Activated naive CD8-positive, alpha-beta T cell treated with anti-CD3 and anti-CD28 coated beads, Interleukin-2, amount 10 ng/mL, durations not matched to agents 7 days and 5 days (primary cell): ENCODE data around the gene GRIN2A. TPM values are rescaled to one million over a fixed set of nuclear protein-coding genes. Genes with fewer than 3 reads are reported as not detected.

ENCODE experiments used
- ATAC-seq: fragments of 150-1000 bp; cut with Tn5 transposase; one replicate; pipeline ENCODE4 v1.10.0; 2021; ENCODE audit warnings: low read depth, moderate library complexity
- POLR2A ChIA-PET: fragments of 350-600 bp; sonication (Branson Sonifier 250); formaldehyde crosslinking; loops from one replicate; lab custom pipeline; 2021; ENCODE audit warnings: antibody characterized with exemption; lab: Charles Lee
- DNase-seq: peaks from one replicate; pipeline ENCODE4 v3.0.0; 2021
- H3K27ac Mint-ChIP-seq: one replicate; pipeline ENCODE4 v1.8.0; 2022; ENCODE audit warnings: mild to moderate bottlenecking, mixed read lengths
- H3K27me3 Mint-ChIP-seq: one replicate; pipeline ENCODE4 v1.8.0; 2022; ENCODE audit warnings: mild to moderate bottlenecking, moderate library complexity, mixed read lengths
- H3K36me3 Mint-ChIP-seq: one replicate; pipeline ENCODE4 v1.8.0; 2021; ENCODE audit warnings: mild to moderate bottlenecking, mixed read lengths
- H3K4me1 Mint-ChIP-seq: one replicate; pipeline ENCODE4 v1.8.0; 2021; ENCODE audit warnings: mixed read lengths
- H3K4me3 Mint-ChIP-seq: one replicate; pipeline ENCODE4 v1.8.0; 2022; ENCODE audit warnings: mild to moderate bottlenecking, moderate library complexity, mixed read lengths
- H3K9me3 Mint-ChIP-seq: one replicate; pipeline ENCODE4 v1.8.0; 2021; ENCODE audit warnings: mixed read lengths
- total RNA-seq, 2 experiments: library from RNA; stranded (reverse); gene quantifications; one replicate each; pipeline ENCODE4 v1.2.3, GENCODE V29; 2021

GRIN2A gene
- total RNA-seq, 2 experiments from 2014 or later, result not detected

GRCh38 chr16:10040136-10041080, 141.8 kb downstream of the GRIN2A start:
- Mint-ChIP-seq H3K27ac (no peak overlapping the region), H3K27me3 (peaks cover 5% of the 10 kb centered on the region), H3K36me3 (no peaks in the 10 kb centered on the region), H3K4me3 (no peak overlapping the region), H3K9me3 (no peaks in the 10 kb centered on the region), H3K4me1 (peaks cover 3% of the 10 kb centered on the region)
- DNase-seq (no peak), ATAC-seq (no peak)
- POLR2A ChIA-PET, result no interaction called here

- H3K4me1 Mint-ChIP-seq, result peaks cover 3% of the 10 kb centered on the region
- H3K4me3 Mint-ChIP-seq, result no peak overlapping the region
- H3K27me3 Mint-ChIP-seq, result peaks cover 5% of the 10 kb centered on the region
- ATAC-seq (no peak), DNase-seq (no peak)
- no peak overlapping the region for H3K27ac Mint-ChIP-seq
- POLR2A ChIA-PET, result no interaction called here
- H3K9me3 Mint-ChIP-seq, result no peaks in the 10 kb centered on the region
- no peaks in the 10 kb centered on the region for H3K36me3 Mint-ChIP-seq
These were observed 142.8 kb downstream of the GRIN2A start for GRCh38 chr16:10039220-10040096.

GRCh38 chr16:10037751-10038150, 144.5 kb downstream of the GRIN2A start:
- no peaks in the 10 kb centered on the region for H3K9me3 Mint-ChIP-seq
- H3K4me1 Mint-ChIP-seq, result peaks cover 3% of the 10 kb centered on the region
- POLR2A ChIA-PET, result no interaction called here
- no peak overlapping the region for H3K27ac Mint-ChIP-seq
- no peak overlapping the region for H3K4me3 Mint-ChIP-seq
- ATAC-seq, result no peak
- no peaks in the 10 kb centered on the region for H3K36me3 Mint-ChIP-seq
- peaks cover 5% of the 10 kb centered on the region for H3K27me3 Mint-ChIP-seq
- no peak for DNase-seq

- DNase-seq (no peak), ATAC-seq (no peak)
- H3K4me1 Mint-ChIP-seq, result peaks cover 3% of the 10 kb centered on the region
- no peak overlapping the region for H3K27ac Mint-ChIP-seq
- no peaks in the 10 kb centered on the region for H3K36me3 Mint-ChIP-seq
- no peaks in the 10 kb centered on the region for H3K9me3 Mint-ChIP-seq
- POLR2A ChIA-PET, result no interaction called here
- H3K4me3 Mint-ChIP-seq, result no peak overlapping the region
- H3K27me3 Mint-ChIP-seq, result peaks cover 5% of the 10 kb centered on the region
These were observed 145.3 kb downstream of the GRIN2A start for GRCh38 chr16:10036956-10037355.

GRCh38 chr16:10033556-10033955, 148.7 kb downstream of the GRIN2A start:
- no peak overlapping the region for H3K27ac Mint-ChIP-seq
- ATAC-seq (no peak), DNase-seq (no peak)
- H3K4me1 Mint-ChIP-seq, result no peaks in the 10 kb centered on the region
- H3K9me3 Mint-ChIP-seq, result no peaks in the 10 kb centered on the region
- POLR2A ChIA-PET, result no interaction called here
- H3K36me3 Mint-ChIP-seq, result no peaks in the 10 kb centered on the region
- no peak overlapping the region for H3K4me3 Mint-ChIP-seq
- H3K27me3 Mint-ChIP-seq, result peaks cover 3% of the 10 kb centered on the region

GRCh38 chr16:10031955-10032354, 150.3 kb downstream of the GRIN2A start:
- Mint-ChIP-seq H3K27me3 (no peaks in the 10 kb centered on the region), H3K9me3 (no peaks in the 10 kb centered on the region), H3K4me3 (no peak overlapping the region), H3K4me1 (no peaks in the 10 kb centered on the region), H3K27ac (no peak overlapping the region), H3K36me3 (no peaks in the 10 kb centered on the region)
- no peak for ATAC-seq
- POLR2A ChIA-PET, result no interaction called here
- DNase-seq, result no peak

- no peaks in the 10 kb centered on the region for H3K4me1 Mint-ChIP-seq
- DNase-seq (no peak), ATAC-seq (no peak)
- no peaks in the 10 kb centered on the region for H3K36me3 Mint-ChIP-seq
- no peak overlapping the region for H3K27ac Mint-ChIP-seq
- H3K27me3 Mint-ChIP-seq, result no peaks in the 10 kb centered on the region
- H3K4me3 Mint-ChIP-seq, result no peak overlapping the region
- H3K9me3 Mint-ChIP-seq, result no peaks in the 10 kb centered on the region
- POLR2A ChIA-PET, result no interaction called here
These were observed 150.8 kb downstream of the GRIN2A start for GRCh38 chr16:10031473-10031872.

GRCh38 chr16:10028644-10029043, 153.6 kb downstream of the GRIN2A start:
- POLR2A ChIA-PET, result no interaction called here
- H3K36me3 Mint-ChIP-seq, result no peaks in the 10 kb centered on the region
- H3K9me3 Mint-ChIP-seq, result peaks cover 1% of the 10 kb centered on the region
- H3K4me1 Mint-ChIP-seq, result no peaks in the 10 kb centered on the region
- H3K27me3 Mint-ChIP-seq, result no peaks in the 10 kb centered on the region
- H3K27ac Mint-ChIP-seq, result no peak overlapping the region
- ATAC-seq, result no peak
- DNase-seq, result no peak
- no peak overlapping the region for H3K4me3 Mint-ChIP-seq

GRCh38 chr16:10027553-10027952, 154.7 kb downstream of the GRIN2A start:
- Mint-ChIP-seq H3K9me3 (peaks cover 1% of the 10 kb centered on the region), H3K27ac (no peak overlapping the region), H3K4me3 (no peak overlapping the region), H3K4me1 (no peaks in the 10 kb centered on the region), H3K36me3 (no peaks in the 10 kb centered on the region), H3K27me3 (no peaks in the 10 kb centered on the region)
- POLR2A ChIA-PET, result no interaction called here
- no peak for ATAC-seq
- DNase-seq, result no peak

- Mint-ChIP-seq H3K27ac (no peak overlapping the region), H3K4me1 (no peaks in the 10 kb centered on the region), H3K36me3 (no peaks in the 10 kb centered on the region), H3K27me3 (no peaks in the 10 kb centered on the region), H3K4me3 (no peak overlapping the region), H3K9me3 (peaks cover 1% of the 10 kb centered on the region)
- DNase-seq (no peak), ATAC-seq (no peak)
- POLR2A ChIA-PET, result no interaction called here
These were observed 155.6 kb downstream of the GRIN2A start for GRCh38 chr16:10026593-10026992.

- H3K27me3 Mint-ChIP-seq, result no peaks in the 10 kb centered on the region
- POLR2A ChIA-PET, result no interaction called here
- DNase-seq (no peak), ATAC-seq (no peak)
- H3K9me3 Mint-ChIP-seq, result peaks cover 1% of the 10 kb centered on the region
- H3K4me3 Mint-ChIP-seq, result no peak overlapping the region
- no peaks in the 10 kb centered on the region for H3K36me3 Mint-ChIP-seq
- H3K4me1 Mint-ChIP-seq, result no peaks in the 10 kb centered on the region
- no peak overlapping the region for H3K27ac Mint-ChIP-seq
These were observed 160.1 kb downstream of the GRIN2A start for GRCh38 chr16:10022098-10022497.

GRCh38 chr16:10020866-10021265, 161.4 kb downstream of the GRIN2A start:
- DNase-seq, result no peak
- Mint-ChIP-seq H3K4me3 (no peak overlapping the region), H3K9me3 (peaks cover 1% of the 10 kb centered on the region), H3K27me3 (no peaks in the 10 kb centered on the region), H3K4me1 (no peaks in the 10 kb centered on the region), H3K27ac (no peak overlapping the region), H3K36me3 (no peaks in the 10 kb centered on the region)
- ATAC-seq, result no peak
- POLR2A ChIA-PET, result no interaction called here

- POLR2A ChIA-PET, result no interaction called here
- DNase-seq (no peak), ATAC-seq (no peak)
- no peaks in the 10 kb centered on the region for H3K27me3 Mint-ChIP-seq
- H3K4me1 Mint-ChIP-seq, result no peaks in the 10 kb centered on the region
- H3K27ac Mint-ChIP-seq, result no peak overlapping the region
- H3K4me3 Mint-ChIP-seq, result no peak overlapping the region
- no peaks in the 10 kb centered on the region for H3K36me3 Mint-ChIP-seq
- H3K9me3 Mint-ChIP-seq, result no peaks in the 10 kb centered on the region
These were observed 165.5 kb downstream of the GRIN2A start for GRCh38 chr16:10016752-10017151.
